HG02610 (cell line): Measurements from ENCODE around the gene PBX1.
A peak's percentile ranks its signal among the peaks of the same experiment; 100 is the strongest.
"Not testable (repeated sequence)": the region's sequence is repeated elsewhere in the genome, so short reads cannot be mapped to it uniquely, and the experiment has no call there.

Experiments
- ATAC-seq: cut with Tn5 transposase; IDR thresholded peaks from one replicate; pipeline ENCODE4 v1.9.1; 2021; ENCODE audit warnings: mild to moderate bottlenecking, moderate library complexity; ENCODE audit not compliant: unreplicated experiment

The PBX1 gene

GRCh38 chr1:164558461-164559341, at the start of gene PBX1:
Gene PBX1 (plus strand): TSS chr1:164559184.
- ATAC-seq = peak; percentile 100

- no peak for ATAC-seq
These were observed 48.5 kb upstream of the PBX1 start for GRCh38 chr1:164510435-164510834.

DNA sequence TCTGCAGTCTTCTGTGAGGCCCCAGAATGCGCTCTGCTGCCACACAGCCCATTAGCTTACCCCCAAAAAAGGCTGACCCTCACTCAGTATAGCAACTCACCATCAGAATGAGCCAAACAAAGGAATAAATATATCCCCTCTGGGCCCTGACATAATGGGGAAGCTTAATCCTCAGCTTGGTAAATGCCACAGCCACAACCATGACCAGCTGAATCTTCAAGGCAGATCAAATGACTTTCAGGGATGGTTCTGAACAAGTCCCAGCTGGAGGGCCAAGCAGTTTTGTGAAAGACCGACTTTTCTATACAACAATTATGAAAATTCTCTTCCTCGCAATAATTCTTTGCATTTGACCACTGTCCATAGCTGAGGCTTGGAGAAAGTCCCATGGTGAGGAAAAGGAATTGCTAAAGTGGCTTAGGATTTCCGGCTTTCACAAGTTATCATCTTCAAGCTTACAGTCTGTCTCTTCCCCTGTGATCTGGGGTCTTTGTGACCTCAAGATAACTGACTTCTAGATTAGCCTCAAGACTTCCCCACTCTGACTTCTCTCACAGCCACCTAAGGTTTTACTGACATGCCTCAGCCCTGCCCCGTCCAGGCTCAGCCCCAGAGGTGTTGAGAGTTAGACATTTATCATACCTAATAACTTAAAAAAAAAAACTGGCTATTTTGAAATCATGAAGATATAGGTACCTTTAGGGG, 47.8 kb upstream of the PBX1 start:
- ATAC-seq = no peak

- no peak for ATAC-seq
These were observed 43.8 kb upstream of the PBX1 start for GRCh38 chr1:164515231-164515630.

DNA sequence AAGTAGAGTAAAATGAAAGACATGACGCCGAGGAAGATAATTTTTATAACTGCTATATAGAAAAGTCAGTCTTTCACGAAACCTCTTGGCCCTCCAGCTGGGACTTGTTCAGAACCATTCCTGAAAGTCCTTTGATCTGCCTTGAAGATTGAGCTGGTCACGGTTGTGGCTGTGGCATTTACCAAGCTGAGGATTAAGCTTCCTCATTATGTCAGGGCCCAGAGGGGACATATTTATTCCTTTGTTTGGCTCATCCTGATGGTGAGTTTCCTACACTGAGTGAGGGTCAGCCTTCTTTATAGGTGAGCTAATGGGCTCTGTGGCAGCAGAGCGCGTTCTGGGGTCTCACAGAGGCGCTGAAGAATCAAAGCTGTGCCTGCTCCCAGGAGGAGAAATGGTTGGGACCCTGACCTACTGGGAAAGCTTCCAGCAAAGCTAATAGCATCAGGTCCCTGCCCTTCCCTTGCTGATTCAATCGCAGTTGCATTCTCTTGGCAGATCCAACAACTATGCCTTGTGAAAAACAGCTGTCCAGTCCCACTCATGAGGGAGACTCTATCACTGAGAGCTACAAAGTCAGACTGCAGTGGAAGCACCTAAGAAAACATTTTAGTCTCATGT, 43.2 kb upstream of the PBX1 start:
- no peak for ATAC-seq

DNA sequence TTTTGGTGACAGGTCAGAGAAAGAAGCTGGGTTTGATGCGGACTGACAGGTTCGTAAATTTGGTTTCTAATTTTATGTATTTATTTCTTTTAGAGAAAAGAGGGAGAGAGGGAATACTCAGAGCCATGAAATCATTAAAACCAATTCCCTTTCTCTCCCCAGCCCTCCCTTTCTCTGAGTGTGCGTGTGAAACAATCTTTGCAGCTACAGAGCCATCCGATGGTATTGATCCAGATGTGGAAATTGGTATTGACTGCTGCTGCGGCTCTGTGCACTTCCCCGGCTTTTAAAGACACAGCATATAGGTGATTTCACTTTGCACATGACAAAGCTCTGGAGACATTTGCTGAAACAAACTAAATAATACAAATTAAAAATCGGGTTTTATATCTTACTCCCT, 42.4 kb upstream of the PBX1 start:
- ATAC-seq = no peak

- no peak for ATAC-seq
These were observed 40.2 kb upstream of the PBX1 start for GRCh38 chr1:164518692-164519332.

DNA sequence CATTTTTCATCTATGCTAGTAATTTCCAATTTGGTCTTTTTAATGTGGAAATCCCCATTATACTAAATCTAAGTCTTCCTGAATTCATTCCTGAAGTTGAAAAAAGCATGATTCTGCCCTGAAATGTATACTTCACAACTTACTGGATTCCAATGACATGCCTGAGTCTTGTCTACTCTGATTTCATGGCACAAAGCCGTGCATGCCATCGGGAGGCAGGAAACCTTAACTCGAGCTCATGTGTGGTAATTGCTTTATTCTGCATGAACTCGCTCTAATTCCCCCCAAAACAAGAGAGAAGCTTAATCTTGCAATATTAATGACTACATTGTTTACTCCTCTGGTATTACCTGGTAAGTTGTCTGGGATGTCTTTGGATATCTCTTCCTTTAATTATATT, 39.6 kb upstream of the PBX1 start:
- no peak for ATAC-seq

DNA sequence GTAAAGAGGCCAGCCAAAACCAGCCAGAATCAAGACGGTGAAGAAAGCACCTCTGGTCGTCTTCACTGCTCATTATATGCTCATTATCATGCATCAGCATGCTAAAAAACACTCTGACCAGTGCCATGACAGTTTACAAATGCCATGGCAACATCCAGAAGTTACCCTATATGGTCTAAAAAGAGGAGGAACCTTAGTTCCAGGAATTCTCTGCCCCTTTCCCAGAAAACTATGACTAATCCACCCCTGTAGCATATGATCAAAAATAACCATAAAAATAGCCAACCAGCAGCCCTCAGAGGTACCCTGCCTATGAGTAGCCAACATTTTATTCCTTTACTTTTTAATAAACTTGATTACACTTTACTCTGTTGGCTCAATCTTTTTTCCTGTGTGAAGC, 34.2 kb upstream of the PBX1 start:
- no peak for ATAC-seq

DNA sequence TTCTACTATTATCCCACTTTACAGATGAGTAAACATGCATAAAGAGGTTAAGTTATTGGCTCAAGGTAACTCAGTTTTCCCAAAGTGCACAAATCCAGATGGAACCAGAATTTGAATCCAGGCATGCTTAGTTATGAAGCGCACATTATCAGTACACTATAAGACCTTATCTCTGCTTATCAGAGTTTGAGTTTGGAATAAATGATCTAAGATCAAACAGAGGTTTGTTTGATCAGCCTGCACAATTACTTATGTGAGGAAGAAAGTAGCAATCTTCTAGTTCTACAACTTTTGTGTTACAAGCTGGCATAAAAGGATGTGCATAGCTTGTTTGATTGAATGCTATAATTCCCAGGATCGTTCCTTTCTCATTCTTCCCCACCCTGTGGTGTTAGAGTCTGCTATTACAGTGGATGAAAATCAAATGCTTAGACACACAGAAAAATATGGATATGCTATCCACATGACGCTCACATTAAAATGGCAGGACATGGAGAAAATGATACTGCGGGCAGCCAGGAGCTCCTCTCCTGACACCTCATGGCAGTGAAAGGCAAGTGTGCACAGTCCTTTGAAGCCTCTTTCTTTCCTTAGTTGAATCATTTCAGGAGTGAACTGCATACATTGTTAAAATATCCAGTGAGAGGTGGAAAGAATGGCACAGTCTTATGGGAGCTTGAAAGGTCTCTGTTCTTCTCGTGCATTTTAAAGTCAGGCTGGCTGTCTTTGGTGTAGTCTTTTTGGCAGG, 23.9 kb upstream of the PBX1 start:
- ATAC-seq = no peak

DNA sequence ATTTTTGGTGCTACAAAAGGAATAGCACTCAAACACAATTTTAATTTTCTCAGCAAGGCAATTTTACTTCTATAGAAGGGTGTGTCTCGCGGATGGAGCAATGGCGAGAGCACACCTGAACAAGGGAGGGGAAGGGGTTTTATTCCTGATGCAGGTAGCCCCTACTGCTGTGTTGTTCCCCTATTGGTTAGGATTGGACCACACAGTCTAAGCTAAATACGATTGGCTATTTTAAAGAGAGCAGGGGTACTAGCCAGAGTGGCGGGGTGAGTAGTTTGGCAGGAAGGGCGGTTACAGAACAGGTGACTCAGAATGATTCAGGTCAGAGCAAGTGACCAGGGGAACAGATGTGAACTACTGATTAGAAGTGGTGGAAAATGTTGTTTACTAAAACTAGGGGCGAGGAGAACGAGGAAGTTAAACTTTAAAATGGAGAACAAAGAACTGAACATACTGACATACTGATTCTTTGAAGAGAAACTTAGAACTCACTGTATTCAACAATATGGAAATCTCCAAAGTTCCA, 6.5 kb upstream of the PBX1 start:
- ATAC-seq = not testable (repeated sequence)

DNA sequence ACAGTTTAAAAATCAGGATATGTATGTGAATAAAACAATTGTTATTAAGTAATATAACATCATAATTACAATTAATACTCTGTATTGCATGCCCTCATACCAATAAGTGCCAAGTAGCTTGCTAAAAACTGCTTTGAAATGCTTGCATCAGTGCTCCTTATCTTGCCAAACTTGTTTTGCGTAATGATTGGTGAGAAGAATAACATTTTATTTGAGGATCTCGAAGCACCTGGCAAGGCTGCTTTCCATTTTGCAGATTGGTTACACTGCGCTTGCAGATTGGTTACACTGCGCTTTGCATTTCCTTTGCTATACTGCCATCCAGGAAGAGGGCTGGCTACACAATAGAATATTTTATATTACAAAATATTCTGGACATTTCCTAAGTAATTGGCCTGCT, 1.7 kb upstream of the PBX1 start:
- ATAC-seq = no peak

DNA sequence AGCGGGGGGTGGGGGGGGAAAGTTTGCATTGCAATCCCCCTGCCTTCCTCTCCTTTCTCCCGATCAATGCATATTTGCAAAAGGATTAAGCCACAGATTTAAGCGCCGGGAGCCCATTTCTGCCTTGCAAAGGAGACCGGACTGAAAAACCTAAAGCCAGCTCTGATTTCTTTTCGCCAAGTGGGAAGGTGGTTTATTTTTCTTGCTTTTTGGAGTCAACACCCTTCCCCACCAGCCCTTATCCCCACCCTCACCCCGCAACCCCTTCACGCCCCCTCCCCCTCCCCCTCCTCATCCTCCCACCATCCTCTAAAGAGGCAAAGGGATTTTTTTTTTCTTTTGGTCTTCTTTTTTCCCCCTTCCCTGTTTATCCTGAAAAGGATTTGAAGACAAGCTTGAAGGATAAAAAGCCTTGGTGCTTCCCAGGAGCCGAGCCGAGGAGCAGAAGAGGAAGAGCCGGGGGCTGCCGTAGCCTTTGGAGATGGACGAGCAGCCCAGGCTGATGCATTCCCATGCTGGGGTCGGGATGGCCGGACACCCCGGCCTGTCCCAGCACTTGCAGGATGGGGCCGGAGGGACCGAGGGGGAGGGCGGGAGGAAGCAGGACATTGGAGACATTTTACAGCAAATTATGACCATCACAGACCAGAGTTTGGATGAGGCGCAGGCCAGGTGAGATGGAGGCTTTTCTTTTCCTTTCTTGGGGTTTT, 513 bp downstream of the PBX1 start:
- ATAC-seq = no peak

DNA sequence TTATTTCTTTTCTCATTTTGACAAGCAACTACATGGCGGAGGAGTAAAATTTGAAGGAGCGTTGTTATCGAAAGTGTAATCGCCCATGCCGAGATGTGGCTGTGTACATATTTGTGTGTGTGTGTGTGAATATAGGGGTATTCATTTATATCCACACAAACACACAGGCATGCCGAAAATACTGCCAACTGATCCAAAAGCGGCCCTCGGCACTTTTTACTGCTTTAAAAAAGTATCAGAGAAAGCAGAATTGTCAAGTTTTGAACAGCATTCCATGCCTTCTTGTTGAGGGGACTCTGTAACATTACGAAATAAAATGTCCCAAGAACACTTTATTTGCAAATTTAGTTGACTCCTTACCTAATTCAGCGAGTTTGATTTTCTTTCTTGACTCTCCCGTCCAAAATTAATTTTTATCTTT, 1.1 kb downstream of the PBX1 start:
- ATAC-seq = no peak

DNA sequence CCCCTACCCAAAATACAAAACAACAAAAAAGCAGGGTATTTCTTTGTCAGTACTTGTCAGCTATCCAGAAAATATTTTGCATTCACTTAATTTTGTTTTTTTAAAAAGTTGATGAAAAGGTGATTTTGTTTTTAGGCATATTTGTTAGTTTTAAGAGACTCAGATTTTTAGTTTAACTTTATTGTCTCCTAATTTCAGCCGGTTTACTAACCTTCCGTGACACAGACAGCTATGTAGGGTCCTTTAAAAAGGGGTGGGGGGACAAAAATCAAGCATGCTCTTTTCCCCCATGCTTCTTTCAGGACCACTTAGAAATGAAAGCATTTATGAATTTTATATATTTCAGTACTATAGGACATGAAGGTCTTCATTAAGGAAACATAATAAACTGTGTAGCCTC, 1.6 kb downstream of the PBX1 start:
- ATAC-seq = no peak

GRCh38 chr1:164561007-164561406, 2.0 kb downstream of the PBX1 start:
- ATAC-seq = no peak

GRCh38 chr1:164561472-164561871, 2.5 kb downstream of the PBX1 start:
- no peak for ATAC-seq

DNA sequence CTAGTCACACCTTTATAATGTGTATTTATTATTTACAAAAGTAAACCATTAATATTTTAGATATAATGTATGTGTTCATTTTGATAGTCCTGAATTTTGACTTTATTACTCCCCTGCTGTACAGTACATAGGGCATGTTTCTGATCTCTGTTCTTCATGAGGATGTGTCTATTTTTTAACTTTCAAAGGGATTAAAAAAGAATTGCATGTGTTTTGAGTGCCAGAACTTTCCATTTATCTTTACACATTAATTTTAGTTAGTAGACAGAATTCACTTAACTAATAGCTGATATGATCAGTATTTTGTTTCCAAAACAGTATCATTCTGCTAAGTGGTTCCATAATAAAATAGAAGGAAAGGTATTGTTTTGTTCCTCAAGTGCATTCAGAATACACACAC, 3.1 kb downstream of the PBX1 start:
- no peak for ATAC-seq

- no peak for ATAC-seq
These were observed 3.5 kb downstream of the PBX1 start for GRCh38 chr1:164562511-164562910.
